ENCODE data around the gene IBTK.

GRCh38 chr6:82246802-82247504, 591 bp downstream of the IBTK start:
- no peak for TF ChIP-seq EP300 (IDR thresholded peaks at IDR 0.05)
- TF ChIP-seq CTCF (IDR thresholded peaks at IDR 0.05): no peak

Data from sigmoid colon (tissue), 4 donors.